Measurements from ENCODE around the gene ATP6V0A4. TPM values are rescaled to one million over a fixed set of nuclear protein-coding genes. Genes with fewer than 3 reads are reported as not detected.

The ATP6V0A4 gene
- total and polyA plus RNA-seq, 2 of the 13 experiments (the other 11 are each of a cell fraction or from before 2014, with no cell fraction given) = 0.24 to 0.25 TPM

- TF ChIP-seq DMAP1 (CRISPR knock-in tag; IDR thresholded peaks at IDR 0.05) (no peak), ZNF703 (CRISPR knock-in tag; IDR thresholded peaks at IDR 0.05; ENCODE audit: borderline replicate concordance) (no peak), BORCS8-MEF2B (CRISPR knock-in tag; IDR thresholded peaks at IDR 0.05) (no peak), CBX5 (CRISPR knock-in tag; IDR thresholded peaks at IDR 0.05; ENCODE audit: borderline replicate concordance) (no peak), ZNF550 (CRISPR knock-in tag; IDR thresholded peaks at IDR 0.05; ENCODE audit: borderline replicate concordance) (no peak), TRAFD1 (CRISPR knock-in tag; IDR thresholded peaks at IDR 0.05; ENCODE audit: borderline replicate concordance) (no peak), ZBTB37 (CRISPR knock-in tag; IDR thresholded peaks at IDR 0.05) (no peak)
- TF ChIP-seq, protein P1, sequence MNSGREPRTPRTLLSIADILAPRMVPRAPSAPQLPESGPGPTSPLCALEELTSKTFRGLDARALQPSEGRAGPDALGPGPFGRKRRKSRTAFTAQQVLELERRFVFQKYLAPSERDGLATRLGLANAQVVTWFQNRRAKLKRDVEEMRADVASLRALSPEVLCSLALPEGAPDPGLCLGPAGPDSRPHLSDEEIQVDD (CRISPR knock-in tag; IDR thresholded peaks at IDR 0.05; ENCODE audit: borderline replicate concordance) = no peak
Measured at GRCh38 chr7:138802706-138803105, 4.7 kb upstream of the ATP6V0A4 start (continued).

- CTCF ChIA-PET (ENCODE audit: low intra/inter-chr PET ratio, low total read pairs) = no interaction called here
- no TSS peak for BruUV-seq (replicated peaks)
- no peak for TF ChIP-seq ATM (IDR thresholded peaks at IDR 0.05; ENCODE audit: borderline replicate concordance)
- TF ChIP-seq, protein P2, sequence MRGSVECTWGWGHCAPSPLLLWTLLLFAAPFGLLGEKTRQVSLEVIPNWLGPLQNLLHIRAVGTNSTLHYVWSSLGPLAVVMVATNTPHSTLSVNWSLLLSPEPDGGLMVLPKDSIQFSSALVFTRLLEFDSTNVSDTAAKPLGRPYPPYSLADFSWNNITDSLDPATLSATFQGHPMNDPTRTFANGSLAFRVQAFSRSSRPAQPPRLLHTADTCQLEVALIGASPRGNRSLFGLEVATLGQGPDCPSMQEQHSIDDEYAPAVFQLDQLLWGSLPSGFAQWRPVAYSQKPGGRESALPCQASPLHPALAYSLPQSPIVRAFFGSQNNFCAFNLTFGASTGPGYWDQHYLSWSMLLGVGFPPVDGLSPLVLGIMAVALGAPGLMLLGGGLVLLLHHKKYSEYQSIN (CRISPR knock-in tag; IDR thresholded peaks at IDR 0.05; ENCODE audit: borderline replicate concordance) = no peak
- no peak for TF ChIP-seq ZNF687 (CRISPR knock-in tag; IDR thresholded peaks at IDR 0.05)
- TF ChIP-seq PBX3 (CRISPR knock-in tag; IDR thresholded peaks at IDR 0.05; ENCODE audit: borderline replicate concordance) = no peak
- no peak for TF ChIP-seq ZNF780A (CRISPR knock-in tag; IDR thresholded peaks at IDR 0.05)
Measured at GRCh38 chr7:138801256-138801655, 3.3 kb upstream of the ATP6V0A4 start.

More at GRCh38 chr7:138801256-138801655, 3.3 kb upstream of the ATP6V0A4 start:
- in situ Hi-C loops (cut with HindIII; ENCODE audit: extremely low pct_ligation_motif_present, low pct_unique_long_range_greater_than_20kb) = no loop called here
- H3K27ac ChIP-seq (ENCODE audit: extremely low read length, insufficient read depth, low read length) = no peak overlapping the region
- H2AFZ ChIP-seq (ENCODE audit: low read length) = no peak overlapping the region
- no peak overlapping the region for H3K9ac ChIP-seq (ENCODE audit: insufficient read depth, low read depth, low read length)
- peaks cover 14% of the 10 kb centered on the region for H3K4me1 ChIP-seq (ENCODE audit: insufficient read depth, low read length)
- WGBS (ENCODE audit: low lambda C conversion rate) = 58% methylated on average over 3 of the region's 3 CpGs
- intact Hi-C loops (cut with micrococcal nuclease; ENCODE audit: unreplicated experiment) = no loop called here
- no peaks in the 10 kb centered on the region for H4K20me1 ChIP-seq (ENCODE audit: insufficient read depth, low read length)
- FAIRE-seq (no peak), DNase-seq (ENCODE audit: low spot score) (no peak), ATAC-seq (no peak)
- H3K9me3 ChIP-seq (ENCODE audit: low read length) = no peaks in the 10 kb centered on the region
- H3K4me3 ChIP-seq (replicated peaks in 1 of 3; ENCODE audit: insufficient read depth in 1 of 3, low read depth in 2 of 3, low read length in 3 of 3) = no peak overlapping the region
- no peaks in the 10 kb centered on the region for H3K36me3 ChIP-seq (replicated peaks in 1 of 2; ENCODE audit: control insufficient read depth in 1 of 2, insufficient read depth in 2 of 2, low read length in 2 of 2)
- peaks cover 3 to 17% of the 10 kb centered on the region in 2 experiments; a peak in 2 of 5 replicates for H3K27me3 ChIP-seq (ENCODE audit: control insufficient read depth in 1 of 2, insufficient read depth in 2 of 2, low read length in 2 of 2)
- H3K79me2 ChIP-seq (ENCODE audit: insufficient read depth, low read length) = no peaks in the 10 kb centered on the region
- H3K4me2 ChIP-seq (ENCODE audit: low read depth, low read length) = no peak overlapping the region
- POLR2A ChIA-PET = no interaction called here

Measured in HepG2 (cell line).